H7 (cell line): ENCODE data around the gene NBPF1. TPM values are rescaled to one million over a fixed set of nuclear protein-coding genes. Genes with fewer than 3 reads are reported as not detected.
"Not testable (repeated sequence)": the region's sequence is repeated elsewhere in the genome, so short reads cannot be mapped to it uniquely, and the experiment has no call there.

Experiments used
- DNase-seq: peaks from one replicate; pipeline ENCODE4 v3.0.0; 2012
- H3K27me3 ChIP-seq: 2 replicates; pipeline ENCODE4 v1.6.0; 2011; ENCODE audit warnings: mild to moderate bottlenecking, low read length; ENCODE audit not compliant: control insufficient read depth, insufficient read depth
- H3K36me3 ChIP-seq: replicated peaks from 2 replicates; pipeline ENCODE4 v1.5.1; 2011; ENCODE audit warnings: low read length; ENCODE audit not compliant: control insufficient read depth, insufficient read depth
- H3K4me3 ChIP-seq: 2 replicates; pipeline ENCODE4 v1.5.1; 2011; ENCODE audit warnings: low read depth, mild to moderate bottlenecking, control low read depth, low read length, moderate library complexity; ENCODE audit not compliant: insufficient read depth
- total RNA-seq: library from RNA; depleted of rRNA; stranded (reverse); fragments of >200 nt; shearing (Covaris generic); gene quantifications from 2 replicates; pipeline ENCODE4 v1.2.3, GENCODE V29; 2014

NBPF1 gene
- total RNA-seq, 1 experiment from 2014 or later = 6.8 TPM

- not testable (repeated sequence) for DNase-seq
Observed at GRCh38 chr1:16607853-16608815, 5.2 kb downstream of the NBPF1 start.

GRCh38 chr1:16607433-16607851 is 5.9 kb downstream of the NBPF1 start:
- DNase-seq = no peak
- Histone ChIP-seq H3K36me3 (peaks cover 4% of the 10 kb centered on the region), H3K4me3 (no peak overlapping the region), H3K27me3 (peaks cover 8% of the 10 kb centered on the region)

More at GRCh38 chr1:16607853-16608815, 5.2 kb downstream of the NBPF1 start:
- peaks cover 15% of the 10 kb centered on the region for H3K27me3 ChIP-seq
- not testable (repeated sequence) for H3K36me3 ChIP-seq, H3K4me3 ChIP-seq

GRCh38 chr1:16606666-16607432 is 6.5 kb downstream of the NBPF1 start:
- DNase-seq = not testable (repeated sequence)

GRCh38 chr1:16605532-16606505 is 7.5 kb downstream of the NBPF1 start:
- no peaks in the 10 kb centered on the region for H3K27me3 ChIP-seq
- no peak overlapping the region for H3K4me3 ChIP-seq
- H3K36me3 ChIP-seq = peaks cover 4% of the 10 kb centered on the region
- no peak for DNase-seq

More at GRCh38 chr1:16606666-16607432, 6.5 kb downstream of the NBPF1 start:
- not testable (repeated sequence) for H3K27me3 ChIP-seq, H3K36me3 ChIP-seq, H3K4me3 ChIP-seq

GRCh38 chr1:16605213-16605525 is 8.2 kb downstream of the NBPF1 start:
- no peak overlapping the region for H3K4me3 ChIP-seq
- H3K27me3 ChIP-seq = no peaks in the 10 kb centered on the region
- peaks cover 4% of the 10 kb centered on the region for H3K36me3 ChIP-seq
- DNase-seq = no peak

GRCh38 chr1:16604514-16605212 is 8.7 kb downstream of the NBPF1 start:
- not testable (repeated sequence) for DNase-seq, H3K4me3 ChIP-seq, H3K36me3 ChIP-seq, H3K27me3 ChIP-seq

GRCh38 chr1:16603623-16604022 is 9.7 kb downstream of the NBPF1 start:
- not testable (repeated sequence) for DNase-seq, H3K36me3 ChIP-seq, H3K4me3 ChIP-seq, H3K27me3 ChIP-seq

GRCh38 chr1:16602336-16603011 is 10.9 kb downstream of the NBPF1 start:
- not testable (repeated sequence) for H3K36me3 ChIP-seq

GRCh38 chr1:16600855-16601786 is 12.2 kb downstream of the NBPF1 start:
- not testable (repeated sequence) for DNase-seq, H3K4me3 ChIP-seq, H3K36me3 ChIP-seq, H3K27me3 ChIP-seq

More at GRCh38 chr1:16602336-16603011, 10.9 kb downstream of the NBPF1 start:
- H3K4me3 ChIP-seq, H3K27me3 ChIP-seq, DNase-seq: not testable (repeated sequence)

- not testable (repeated sequence) for H3K4me3 ChIP-seq, H3K27me3 ChIP-seq, H3K36me3 ChIP-seq, DNase-seq
Observed at GRCh38 chr1:16599326-16599725, 14.0 kb downstream of the NBPF1 start.

- not testable (repeated sequence) for H3K27me3 ChIP-seq, DNase-seq, H3K36me3 ChIP-seq, H3K4me3 ChIP-seq
Observed at GRCh38 chr1:16595216-16595615, 18.1 kb downstream of the NBPF1 start.

GRCh38 chr1:16591845-16592244 is 21.5 kb downstream of the NBPF1 start:
- DNase-seq, H3K4me3 ChIP-seq, H3K36me3 ChIP-seq, H3K27me3 ChIP-seq: not testable (repeated sequence)
